ENCODE results near the gene AKAP6.
"Not testable (repeated sequence)": the region's sequence is repeated elsewhere in the genome, so short reads cannot be mapped to it uniquely, and the experiment has no call there.

The AKAP6 gene

GRCh38 chr14:32373174-32373573, 44.1 kb downstream of the AKAP6 start:
- not testable (repeated sequence) for DNase-seq

- DNase-seq: no peak
Measured at GRCh38 chr14:32374155-32374554, 45.1 kb downstream of the AKAP6 start.

- DNase-seq: no peak
Measured at GRCh38 chr14:32375663-32376062, 46.6 kb downstream of the AKAP6 start.

- no peak for DNase-seq
Measured at GRCh38 chr14:32377046-32377646, 48.0 kb downstream of the AKAP6 start.

- no peak for DNase-seq
Measured at GRCh38 chr14:32378284-32378683, 49.2 kb downstream of the AKAP6 start.

GRCh38 chr14:32379447-32379846, 50.3 kb downstream of the AKAP6 start:
- no peak for DNase-seq

GRCh38 chr14:32381869-32382268, 52.8 kb downstream of the AKAP6 start:
- DNase-seq: no peak

GRCh38 chr14:32382704-32383103, 53.6 kb downstream of the AKAP6 start:
- no peak for DNase-seq

GRCh38 chr14:32383364-32384009, 54.4 kb downstream of the AKAP6 start:
- no peak for DNase-seq

GRCh38 chr14:32384464-32384863, 55.4 kb downstream of the AKAP6 start:
- no peak for DNase-seq

GRCh38 chr14:32387295-32387694, 58.2 kb downstream of the AKAP6 start:
- not testable (repeated sequence) for DNase-seq

- DNase-seq: no peak
Measured at GRCh38 chr14:32393119-32393518, 64.0 kb downstream of the AKAP6 start.

- no peak for DNase-seq
Measured at GRCh38 chr14:32394038-32394437, 64.9 kb downstream of the AKAP6 start.

- DNase-seq: no peak
Measured at GRCh38 chr14:32396885-32397284, 67.8 kb downstream of the AKAP6 start.

- no peak for DNase-seq
Measured at GRCh38 chr14:32397861-32398640, 69.0 kb downstream of the AKAP6 start.

- no peak for DNase-seq
Measured at GRCh38 chr14:32399920-32400319, 70.8 kb downstream of the AKAP6 start.

GRCh38 chr14:32400480-32400879, 71.4 kb downstream of the AKAP6 start:
- no peak for DNase-seq

GRCh38 chr14:32403021-32403420, 73.9 kb downstream of the AKAP6 start:
- no peak for DNase-seq

- no peak for DNase-seq
Measured at GRCh38 chr14:32403688-32404087, 74.6 kb downstream of the AKAP6 start.

- DNase-seq: no peak
Measured at GRCh38 chr14:32404784-32405573, 75.9 kb downstream of the AKAP6 start.

GRCh38 chr14:32405856-32406255, 76.8 kb downstream of the AKAP6 start:
- no peak for DNase-seq

GRCh38 chr14:32407130-32407529, 78.0 kb downstream of the AKAP6 start:
- DNase-seq: no peak

GRCh38 chr14:32408018-32408417, 78.9 kb downstream of the AKAP6 start:
- no peak for DNase-seq
